MM.1S (cell line): ENCODE results near the gene SHC4.
"Not testable (repeated sequence)": the region's sequence is repeated elsewhere in the genome, so short reads cannot be mapped to it uniquely, and the experiment has no call there.

Source experiments
- DNase-seq: peaks from one replicate; pipeline ENCODE4 v3.0.0-alpha.2; 2015
- H2AFZ ChIP-seq: fragments of 300-600 bp; sonication (generic); 2 replicates; pipeline ENCODE4 v1.6.0; 2016; ENCODE audit warnings: antibody characterized with exemption, low read length
- H3F3A ChIP-seq: fragments of 300-600 bp; sonication (generic); 2 replicates; pipeline ENCODE4 v1.6.1; 2016; ENCODE audit warnings: mild to moderate bottlenecking, antibody characterized with exemption, low read length, moderate library complexity, mixed read lengths; ENCODE audit not compliant: insufficient read depth
- H3K27ac ChIP-seq: fragments of 300-600 bp; sonication (generic); 2 replicates; pipeline ENCODE4 v1.5.1; 2016; ENCODE audit warnings: mild to moderate bottlenecking, low read length
- H3K27me3 ChIP-seq: fragments of 300-600 bp; sonication (generic); replicated peaks from 2 replicates; pipeline ENCODE4 v1.6.0; 2016; ENCODE audit warnings: low read length; ENCODE audit not compliant: insufficient read depth
- H3K36me3 ChIP-seq: fragments of 300-600 bp; sonication (generic); replicated peaks from 2 replicates; pipeline ENCODE4 v1.6.1; 2016; ENCODE audit warnings: mild to moderate bottlenecking, low read length, mixed read lengths; ENCODE audit not compliant: insufficient read depth
- H3K4me1 ChIP-seq: fragments of 300-600 bp; sonication (generic); 2 replicates; pipeline ENCODE4 v1.6.1; 2016; ENCODE audit warnings: low read length, mixed read lengths
- H3K4me2 ChIP-seq: fragments of 300-600 bp; sonication (generic); 2 replicates; pipeline ENCODE4 v1.6.0; 2016; ENCODE audit warnings: low read depth, low read length
- H3K4me3 ChIP-seq: fragments of 300-600 bp; sonication (generic); 2 replicates; pipeline ENCODE4 v1.5.1; 2016; ENCODE audit warnings: low read length, mixed read lengths
- H3K79me2 ChIP-seq: fragments of 300-600 bp; sonication (generic); 2 replicates; pipeline ENCODE4 v1.6.1; 2016; ENCODE audit warnings: mixed run types, low read length, mixed read lengths
- H3K9ac ChIP-seq: fragments of 300-600 bp; sonication (generic); 2 replicates; pipeline ENCODE4 v1.6.1; 2016; ENCODE audit warnings: low read length, mixed read lengths
- H3K9me2 ChIP-seq: fragments of 300-600 bp; sonication (generic); replicated peaks from 2 replicates; pipeline ENCODE4 v1.6.1; 2016; ENCODE audit warnings: mild to moderate bottlenecking, low read length, mixed read lengths; ENCODE audit not compliant: insufficient read depth
- H3K9me3 ChIP-seq: fragments of 300-600 bp; sonication (generic); replicated peaks from 2 replicates; pipeline ENCODE4 v1.6.1; 2016; ENCODE audit warnings: mild to moderate bottlenecking, low read length, mixed read lengths; ENCODE audit not compliant: insufficient read depth
- H4K20me1 ChIP-seq: fragments of 300-600 bp; sonication (generic); 2 replicates; pipeline ENCODE4 v1.6.1; 2016; ENCODE audit warnings: mild to moderate bottlenecking, low read length, moderate library complexity, mixed read lengths; ENCODE audit not compliant: insufficient read depth
- EZH2 ChIP-seq: fragments of 300-600 bp; sonication (generic); optimal IDR thresholded peaks from 2 replicates; pipeline ENCODE3; 2017; ENCODE audit warnings: low read depth, mild to moderate bottlenecking, antibody characterized with exemption, low read length, mixed read lengths
- EZH2phosphoT487 ChIP-seq: fragments of 300-600 bp; sonication (generic); IDR thresholded peaks from 2 replicates; pipeline ENCODE4 v1.6.1; 2018; ENCODE audit warnings: antibody characterized with exemption, low read length
- TF ChIP-seq, protein P1 (sequence below): fragments of 300-600 bp; sonication (generic); IDR thresholded peaks from 2 replicates; pipeline ENCODE4 v1.5.1; 2016; ENCODE audit warnings: antibody characterized with exemption, low read length, mixed read lengths

Gene SHC4

DNA sequence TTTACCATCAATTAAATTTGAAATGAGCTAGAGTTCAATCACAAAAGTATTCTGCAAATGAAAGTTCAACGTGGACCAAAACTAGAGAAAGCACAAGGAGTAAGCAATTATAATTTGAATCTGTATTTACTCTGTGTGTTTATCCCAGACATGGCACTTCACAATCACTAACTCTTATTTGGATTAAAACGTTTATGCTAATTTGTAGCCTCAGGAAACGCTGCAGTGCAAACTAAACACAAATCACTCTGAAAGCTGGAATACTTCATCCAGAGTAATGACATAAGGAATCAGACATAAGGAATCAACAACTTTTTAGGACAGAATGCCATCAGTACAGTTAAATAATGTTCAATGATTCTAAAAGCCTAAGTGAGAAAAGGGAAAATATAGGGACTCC, 171.3 kb downstream of the SHC4 start:
- TF ChIP-seq, protein P1, sequence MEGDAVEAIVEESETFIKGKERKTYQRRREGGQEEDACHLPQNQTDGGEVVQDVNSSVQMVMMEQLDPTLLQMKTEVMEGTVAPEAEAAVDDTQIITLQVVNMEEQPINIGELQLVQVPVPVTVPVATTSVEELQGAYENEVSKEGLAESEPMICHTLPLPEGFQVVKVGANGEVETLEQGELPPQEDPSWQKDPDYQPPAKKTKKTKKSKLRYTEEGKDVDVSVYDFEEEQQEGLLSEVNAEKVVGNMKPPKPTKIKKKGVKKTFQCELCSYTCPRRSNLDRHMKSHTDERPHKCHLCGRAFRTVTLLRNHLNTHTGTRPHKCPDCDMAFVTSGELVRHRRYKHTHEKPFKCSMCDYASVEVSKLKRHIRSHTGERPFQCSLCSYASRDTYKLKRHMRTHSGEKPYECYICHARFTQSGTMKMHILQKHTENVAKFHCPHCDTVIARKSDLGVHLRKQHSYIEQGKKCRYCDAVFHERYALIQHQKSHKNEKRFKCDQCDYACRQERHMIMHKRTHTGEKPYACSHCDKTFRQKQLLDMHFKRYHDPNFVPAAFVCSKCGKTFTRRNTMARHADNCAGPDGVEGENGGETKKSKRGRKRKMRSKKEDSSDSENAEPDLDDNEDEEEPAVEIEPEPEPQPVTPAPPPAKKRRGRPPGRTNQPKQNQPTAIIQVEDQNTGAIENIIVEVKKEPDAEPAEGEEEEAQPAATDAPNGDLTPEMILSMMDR: no peak
- no peak for TF ChIP-seq EZH2phosphoT487
- no peak for TF ChIP-seq EZH2
- Histone ChIP-seq H3K79me2 (no peaks in the 10 kb centered on the region), H3K36me3 (peaks cover 5% of the 10 kb centered on the region; the same call in 1 of the 2 replicates), H3K4me1 (peaks cover 13% of the 10 kb centered on the region), H3K4me2 (no peak overlapping the region), H2AFZ (no peak overlapping the region), H3K4me3 (no peak overlapping the region), H3K27me3 (no peaks in the 10 kb centered on the region), H3K9me2 (no peaks in the 10 kb centered on the region), H4K20me1 (no peaks in the 10 kb centered on the region), H3K9me3 (no peaks in the 10 kb centered on the region), H3F3A (peaks cover 10% of the 10 kb centered on the region; the same call in 1 of the 2 replicates), H3K27ac (no peak overlapping the region), H3K9ac (no peak overlapping the region)
- DNase-seq: no peak

DNA sequence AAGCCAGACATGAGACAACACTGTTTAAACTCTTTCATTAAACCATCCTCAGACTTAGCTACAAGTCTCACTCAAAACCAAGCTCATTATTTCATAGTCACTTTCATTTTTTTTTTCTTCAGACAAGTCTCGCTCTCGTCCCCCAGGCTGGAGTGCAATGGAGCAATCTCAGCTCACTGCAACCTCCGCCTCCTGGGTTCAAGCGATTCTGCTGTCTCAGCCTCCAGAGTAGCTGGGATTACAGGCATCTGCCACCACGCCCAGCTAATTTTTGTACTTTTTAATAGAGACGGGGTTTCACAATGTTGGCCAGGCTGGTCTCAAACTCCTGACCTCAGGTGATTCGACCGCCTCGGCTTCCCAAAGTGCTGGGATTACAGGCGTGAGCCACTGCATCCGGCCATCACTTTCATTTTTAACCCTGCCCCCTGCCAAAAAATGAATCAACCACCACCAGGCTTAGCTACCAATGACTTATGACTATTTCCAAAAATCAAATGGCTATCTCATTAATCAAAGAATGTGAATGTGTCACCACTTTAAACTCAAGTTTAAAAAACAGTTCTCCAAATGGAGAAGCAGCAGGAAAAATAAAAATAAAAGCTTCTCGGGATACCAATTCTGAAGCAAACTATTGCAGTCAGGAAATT, 173.1 kb downstream of the SHC4 start:
- not testable (repeated sequence) for H3K9me3 ChIP-seq, H4K20me1 ChIP-seq, H3K9ac ChIP-seq, H3K79me2 ChIP-seq, H3K4me2 ChIP-seq, H2AFZ ChIP-seq, H3K27ac ChIP-seq, DNase-seq, H3K9me2 ChIP-seq, H3K36me3 ChIP-seq, H3K4me3 ChIP-seq, H3K27me3 ChIP-seq
- peaks cover 10% of the 10 kb centered on the region; the same call in 1 of the 2 replicates for H3F3A ChIP-seq
- H3K4me1 ChIP-seq: peaks cover 13% of the 10 kb centered on the region

DNA sequence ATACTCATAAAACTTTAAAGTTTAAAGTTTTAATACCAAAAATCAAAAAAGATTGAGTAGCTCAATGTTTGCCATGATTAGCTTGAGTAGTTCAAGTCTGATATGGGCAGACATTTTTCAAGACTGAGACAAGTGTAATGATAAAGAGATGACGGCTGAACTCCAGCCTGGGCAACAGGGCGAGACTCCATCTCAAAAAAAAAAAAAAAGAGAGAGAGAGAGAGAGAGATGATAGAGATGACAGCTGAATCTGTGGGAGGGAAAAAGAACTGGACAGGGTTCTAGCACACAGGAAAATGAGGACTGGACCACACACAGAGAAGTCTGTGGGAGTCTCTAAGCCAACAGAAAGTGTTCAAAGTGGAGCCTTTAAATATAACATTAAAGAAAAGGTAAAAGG, 178.0 kb downstream of the SHC4 start:
- Histone ChIP-seq H3K4me2 (no peak overlapping the region), H3K36me3 (peaks cover 8% of the 10 kb centered on the region; the same call in 1 of the 2 replicates), H3K27me3 (no peaks in the 10 kb centered on the region), H3K27ac (no peak overlapping the region), H3F3A (no peaks in the 10 kb centered on the region), H3K9me3 (no peaks in the 10 kb centered on the region), H4K20me1 (no peaks in the 10 kb centered on the region), H3K79me2 (no peaks in the 10 kb centered on the region), H3K9ac (no peak overlapping the region), H3K4me1 (no peaks in the 10 kb centered on the region), H3K9me2 (no peaks in the 10 kb centered on the region), H2AFZ (no peak overlapping the region), H3K4me3 (no peak overlapping the region)
- TF ChIP-seq EZH2phosphoT487: no peak
- no peak for TF ChIP-seq EZH2
- TF ChIP-seq, protein P1: no peak
- no peak for DNase-seq

DNA sequence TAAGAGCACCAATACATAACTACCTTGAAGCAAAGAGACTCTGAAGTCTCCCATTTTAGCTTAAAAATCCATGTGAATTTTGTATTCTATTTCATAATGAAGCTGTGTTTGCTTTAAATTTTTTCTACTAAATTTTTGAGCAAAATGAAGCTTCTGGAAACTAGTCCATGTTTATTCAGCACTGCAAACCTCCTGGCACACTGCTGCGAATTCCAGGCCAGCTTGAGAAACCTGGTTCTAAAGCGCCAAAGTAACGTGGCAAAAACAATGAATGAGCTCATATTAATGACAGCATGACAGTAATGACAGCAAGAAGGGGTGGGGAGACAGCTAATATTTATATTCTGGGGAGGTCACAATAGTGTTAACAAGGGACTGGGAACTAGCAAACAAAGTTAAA, 178.5 kb downstream of the SHC4 start:
- no peak overlapping the region for H3K4me2 ChIP-seq
- H3F3A ChIP-seq: no peaks in the 10 kb centered on the region
- TF ChIP-seq EZH2: no peak
- no peak for TF ChIP-seq EZH2phosphoT487
- TF ChIP-seq, protein P1: no peak
- no peaks in the 10 kb centered on the region for H4K20me1 ChIP-seq
- H3K9ac ChIP-seq: no peak overlapping the region
- peaks cover 8% of the 10 kb centered on the region; the same call in 1 of the 2 replicates for H3K36me3 ChIP-seq
- no peaks in the 10 kb centered on the region for H3K4me1 ChIP-seq
- no peak overlapping the region for H3K4me3 ChIP-seq
- H3K79me2 ChIP-seq: no peaks in the 10 kb centered on the region
- no peaks in the 10 kb centered on the region for H3K27me3 ChIP-seq
- H3K9me2 ChIP-seq: no peaks in the 10 kb centered on the region
- H3K27ac ChIP-seq: no peak overlapping the region
- DNase-seq: no peak
- H2AFZ ChIP-seq: no peak overlapping the region
- no peaks in the 10 kb centered on the region for H3K9me3 ChIP-seq
